Activated naive CD8-positive, alpha-beta T cell treated with anti-CD3 and anti-CD28 coated beads for 36 hours (primary cell): Measurements from ENCODE around the gene MAJIN. TPM values are rescaled to one million over a fixed set of nuclear protein-coding genes. Genes with fewer than 3 reads are reported as not detected.
A peak's percentile ranks its signal among the peaks of the same experiment; 100 is the strongest.

Experiments
- DNase-seq: peaks from one replicate; pipeline ENCODE4 v3.0.0; 2021
- H3K27ac Mint-ChIP-seq: one replicate; pipeline ENCODE4 v1.8.0; 2022; ENCODE audit warnings: mild to moderate bottlenecking, moderate library complexity, mixed read lengths
- H3K27me3 Mint-ChIP-seq: one replicate; pipeline ENCODE4 v1.8.0; 2022; ENCODE audit warnings: mild to moderate bottlenecking, mixed read lengths
- H3K36me3 Mint-ChIP-seq: one replicate; pipeline ENCODE4 v1.8.0; 2021; ENCODE audit warnings: mild to moderate bottlenecking, mixed read lengths
- H3K4me1 Mint-ChIP-seq: one replicate; pipeline ENCODE4 v1.8.0; 2021; ENCODE audit warnings: mixed read lengths
- H3K4me3 Mint-ChIP-seq: one replicate; pipeline ENCODE4 v1.8.0; 2022; ENCODE audit warnings: mild to moderate bottlenecking, moderate library complexity, mixed read lengths
- H3K9me3 Mint-ChIP-seq: one replicate; pipeline ENCODE4 v1.8.0; 2022; ENCODE audit warnings: mixed read lengths
- total RNA-seq, 2 experiments: library from RNA; stranded (reverse); gene quantifications; one replicate each; pipeline ENCODE4 v1.2.3, GENCODE V29; 2021

Gene MAJIN
- total RNA-seq, 2 experiments from 2014 or later, result 0.14 TPM; not detected in 1

DNA sequence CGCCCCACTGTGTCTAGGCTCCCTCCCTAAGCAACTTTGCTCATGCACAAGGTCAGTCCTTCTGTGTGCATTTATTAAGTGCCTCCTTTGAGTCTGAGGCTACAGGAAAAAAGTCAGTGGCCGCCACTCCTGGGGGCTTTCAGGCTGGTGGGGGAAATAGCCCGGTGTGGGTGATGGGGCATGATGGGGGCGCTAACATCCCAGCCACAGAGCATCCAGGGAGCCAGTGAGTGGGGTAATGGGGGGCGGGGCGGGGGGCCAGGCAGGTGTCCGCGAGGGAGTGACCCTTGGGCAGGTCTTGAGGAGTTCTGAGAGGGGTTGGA lies 83.5 kb downstream of the MAJIN start:
- no peak for DNase-seq
- Mint-ChIP-seq H3K9me3 (no peaks in the 10 kb centered on the region), H3K27me3 (no peaks in the 10 kb centered on the region), H3K27ac (peak overlapping the region; percentile 55), H3K36me3 (no peaks in the 10 kb centered on the region), H3K4me3 (peak overlapping the region; percentile 76), H3K4me1 (peaks cover 25% of the 10 kb centered on the region)

Other genes starting within 250 kb of the MAJIN start
- gene NRXN2, start 248.9 kb downstream of the MAJIN start, total RNA-seq, result under 1 TPM; 0.20 to 0.58 TPM
- gene RASGRP2, start 228.0 kb downstream of the MAJIN start, total RNA-seq, result 1 to 10 TPM; 3.5 to 4.6 TPM
- gene PYGM, start 212.1 kb downstream of the MAJIN start, total RNA-seq, result 1 to 10 TPM; 1.6 to 1.8 TPM
- gene SF1, start 193.6 kb downstream of the MAJIN start, total RNA-seq, result 100 to 1,000 TPM; 453 to 463 TPM
- 10 to 100 TPM; 60.4 to 63.8 TPM for gene MAP4K2, start 168.9 kb downstream of the MAJIN start, total RNA-seq
- gene MEN1, start 161.6 kb downstream of the MAJIN start, total RNA-seq, result 10 to 100 TPM; 35.8 to 37.0 TPM
- under 1 TPM; 0.46 to 0.54 TPM for gene CDC42BPG, start 127.5 kb downstream of the MAJIN start, total RNA-seq
- 100 to 1,000 TPM; 103 to 112 TPM for gene EHD1, start 93.5 kb downstream of the MAJIN start, total RNA-seq
- gene ATG2A, start 54.9 kb downstream of the MAJIN start, total RNA-seq, result 10 to 100 TPM; 17.3 to 18.0 TPM
- 10 to 100 TPM; 11.3 to 11.4 TPM for gene PPP2R5B, start 47.4 kb downstream of the MAJIN start, total RNA-seq
- gene GPHA2, start 36.2 kb downstream of the MAJIN start, total RNA-seq, result not detected
- gene BATF2, start 24.9 kb upstream of the MAJIN start, total RNA-seq, result under 1 TPM in 1 of 2 experiments, not detected in 1; 0.08 TPM
- gene ARL2, start 42.1 kb upstream of the MAJIN start, total RNA-seq, result 100 to 1,000 TPM; 114 TPM
- 1 to 10 TPM; 7.3 to 9.0 TPM for gene SNX15, start 55.3 kb upstream of the MAJIN start, total RNA-seq
- gene SAC3D1, start 69.1 kb upstream of the MAJIN start, total RNA-seq, result 10 to 100 TPM; 16.2 to 17.3 TPM
- gene NAALADL1, start 86.4 kb upstream of the MAJIN start, total RNA-seq, result 10 to 100 TPM in 1 of 2 experiments, 1 to 10 TPM in 1; 9.8 to 10.3 TPM
- gene CDCA5, start 111.9 kb upstream of the MAJIN start, total RNA-seq, result 100 to 1,000 TPM; 130 to 134 TPM
- 10 to 100 TPM; 25.2 to 27.4 TPM for gene ZFPL1, start 112.1 kb upstream of the MAJIN start, total RNA-seq
- 100 to 1,000 TPM in 1 of 2 experiments, 10 to 100 TPM in 1; 88.0 to 108 TPM for gene VPS51, start 124.1 kb upstream of the MAJIN start, total RNA-seq
- 10 to 100 TPM; 12.3 to 14.7 TPM for gene TM7SF2, start 139.8 kb upstream of the MAJIN start, total RNA-seq
- 10 to 100 TPM; 14.9 to 15.1 TPM for gene ZNHIT2, start 145.6 kb upstream of the MAJIN start, total RNA-seq
- 1,000 to 10,000 TPM; 1,087 to 1,097 TPM for gene FAU, start 150.0 kb upstream of the MAJIN start, total RNA-seq
- 100 to 1,000 TPM in 1 of 2 experiments, 10 to 100 TPM in 1; 99.9 to 100 TPM for gene MRPL49, start 150.2 kb upstream of the MAJIN start, total RNA-seq
- 10 to 100 TPM; 27.5 to 29.3 TPM for gene SYVN1, start 162.4 kb upstream of the MAJIN start, total RNA-seq
- gene SPDYC, start 198.1 kb upstream of the MAJIN start, total RNA-seq, result not detected
- 10 to 100 TPM; 57.9 to 66.7 TPM for gene CAPN1, start 209.8 kb upstream of the MAJIN start, total RNA-seq